HepG2 (cell line): ENCODE measurements around the gene MYCBPAP. TPM values are rescaled to one million over a fixed set of nuclear protein-coding genes. Genes with fewer than 3 reads are reported as not detected.

Experiments used
- BRCA1 ChIP-seq: sonication (generic); formaldehyde crosslinking; IDR thresholded peaks from 2 replicates; pipeline ENCODE4 v1.4.0; 2020; ENCODE audit warnings: missing genetic modification reagents
- CENPBD1 ChIP-seq: sonication (generic); formaldehyde crosslinking; IDR thresholded peaks from 2 replicates; pipeline ENCODE4 v1.8.0; 2022; ENCODE audit warnings: missing genetic modification reagents, low read depth, mild to moderate bottlenecking, borderline replicate concordance
- CSRNP1 ChIP-seq: sonication (generic); formaldehyde crosslinking; IDR thresholded peaks from 2 replicates; pipeline ENCODE4 v1.8.1; 2023; ENCODE audit warnings: mild to moderate bottlenecking, missing genetic modification reagents
- FLYWCH1 ChIP-seq: sonication (generic); formaldehyde crosslinking; IDR thresholded peaks from 2 replicates; pipeline ENCODE4 v1.8.1; 2023; ENCODE audit warnings: mild to moderate bottlenecking, missing genetic modification reagents
- FOXJ3 ChIP-seq: sonication (generic); formaldehyde crosslinking; IDR thresholded peaks from 2 replicates; pipeline ENCODE4 v1.4.0; 2020; ENCODE audit warnings: missing genetic modification reagents, mild to moderate bottlenecking, borderline replicate concordance
- MIXL1 ChIP-seq: IDR thresholded peaks from 2 replicates; pipeline ENCODE4 v1.6.1; 2016
- MNT ChIP-seq: fragments of 450-650 bp; IDR thresholded peaks from 2 replicates; pipeline ENCODE4 v1.6.1; 2016
- MTA1 ChIP-seq: sonication (generic); formaldehyde crosslinking; IDR thresholded peaks from 2 replicates; pipeline ENCODE4 v1.4.0; 2020; ENCODE audit warnings: missing genetic modification reagents, mild to moderate bottlenecking, borderline replicate concordance
- MTA3 ChIP-seq: sonication (generic); formaldehyde crosslinking; IDR thresholded peaks from 2 replicates; pipeline ENCODE4 v1.4.0; 2020; ENCODE audit warnings: missing genetic modification reagents
- NFRKB ChIP-seq: fragments of 450-650 bp; IDR thresholded peaks from 2 replicates; pipeline ENCODE4 v1.6.1; 2017
- NR2F2 ChIP-seq: IDR thresholded peaks from 2 replicates; pipeline ENCODE4 v1.6.1; 2012; ENCODE audit warnings: low read depth, inconsistent platforms, borderline replicate concordance
- PHF8 ChIP-seq: sonication (generic); formaldehyde crosslinking; IDR thresholded peaks from 2 replicates; pipeline ENCODE4 v1.5.0; 2020; ENCODE audit warnings: missing genetic modification reagents
- RBAK ChIP-seq: sonication (generic); formaldehyde crosslinking; IDR thresholded peaks from 2 replicates; pipeline ENCODE4 v1.5.1; 2020; ENCODE audit warnings: mild to moderate bottlenecking, missing genetic modification reagents
- RNF2 ChIP-seq: fragments of 450-650 bp; conservative IDR thresholded peaks from 2 replicates; pipeline ENCODE4 v1.6.1; 2016; ENCODE audit warnings: low read depth
- SETDB1 ChIP-seq: sonication (generic); formaldehyde crosslinking; IDR thresholded peaks from 2 replicates; pipeline ENCODE4 v1.5.1; 2020; ENCODE audit warnings: missing genetic modification reagents, mild to moderate bottlenecking, borderline replicate concordance
- ZBTB4 ChIP-seq: sonication (generic); formaldehyde crosslinking; IDR thresholded peaks from 2 replicates; pipeline ENCODE4 v1.4.0; 2020; ENCODE audit warnings: missing genetic modification reagents, mild to moderate bottlenecking, borderline replicate concordance
- ZNF24 ChIP-seq: fragments of 450-650 bp; IDR thresholded peaks from 2 replicates; pipeline ENCODE4 v1.6.1; 2017; ENCODE audit warnings: antibody characterized with exemption, mild to moderate bottlenecking
- ZNF432 ChIP-seq: sonication (generic); formaldehyde crosslinking; IDR thresholded peaks from 2 replicates; pipeline ENCODE4 v1.5.0; 2020; ENCODE audit warnings: missing genetic modification reagents, mild to moderate bottlenecking, borderline replicate concordance
- ZNF556 ChIP-seq: sonication (generic); formaldehyde crosslinking; IDR thresholded peaks from 2 replicates; pipeline ENCODE4 v1.4.0; 2020; ENCODE audit warnings: mild to moderate bottlenecking, missing genetic modification reagents, borderline replicate concordance
- ZNF562 ChIP-seq: sonication (generic); formaldehyde crosslinking; IDR thresholded peaks from 2 replicates; pipeline ENCODE4 v1.8.0; 2022; ENCODE audit warnings: missing genetic modification reagents, borderline replicate concordance
- ZNF572 ChIP-seq: sonication (generic); formaldehyde crosslinking; IDR thresholded peaks from 2 replicates; pipeline ENCODE4 v1.5.1; 2020; ENCODE audit warnings: mild to moderate bottlenecking, missing genetic modification reagents
- ZNF724P ChIP-seq: sonication (generic); formaldehyde crosslinking; IDR thresholded peaks from 2 replicates; pipeline ENCODE4 v1.8.0; 2022; ENCODE audit warnings: missing genetic modification reagents, borderline replicate concordance
- polyA plus RNA-seq, 8 experiments: library from polyadenylated mRNA; depleted of rRNA in 3 of 8; stranded (reverse) in 7 of 8; unstranded in 1 of 8; fragments of >200 nt; fragmentation: Illumina TruSeq in 4 of 8; extraction: Trizol in 4 of 8; gene quantifications; 2 replicates each; pipeline versions ENCODE4 v1.2.1 to v1.2.3, GENCODE V29; 2011 to 2016; ENCODE audit warnings: low read depth in 4 of 8, missing spikeins in 1 of 8, mixed read lengths in 1 of 8; ENCODE audit not compliant: insufficient read depth in 1 of 8
- total RNA-seq, 5 experiments: library from RNA; depleted of rRNA; stranded (reverse); fragments of >200 nt; fragmentation: Illumina TruSeq; extraction: Trizol; gene quantifications; 2 replicates each; pipeline ENCODE4 v1.2.3, GENCODE V29; 2016; ENCODE audit warnings: low read depth in 1 of 5

The MYCBPAP gene
- total and polyA plus RNA-seq, 2 of the 13 experiments (the other 11 are each of a cell fraction or from before 2014, with no cell fraction given): 0.22 to 0.24 TPM

GRCh38 chr17:50482110-50482509, 26.1 kb upstream of the MYCBPAP start (continued):
- no peak for TF ChIP-seq FLYWCH1 (CRISPR knock-in tag)
- no peak for TF ChIP-seq RNF2
- TF ChIP-seq ZNF556 (CRISPR knock-in tag): no peak
- peak; percentile 81; the same call in 1 of the 2 replicates for TF ChIP-seq ZNF572
- TF ChIP-seq FOXJ3: no peak
- no peak for TF ChIP-seq RBAK (CRISPR knock-in tag)
- TF ChIP-seq CENPBD1 (CRISPR knock-in tag): no peak
- TF ChIP-seq PHF8 (CRISPR knock-in tag): no peak
- no peak for TF ChIP-seq SETDB1 (CRISPR knock-in tag)
- no peak for TF ChIP-seq NR2F2
- no peak for TF ChIP-seq NFRKB
- peak; percentile 52; the same call in 1 of the 2 replicates for TF ChIP-seq MTA1 (CRISPR knock-in tag)
- no peak for TF ChIP-seq ZBTB4 (CRISPR knock-in tag)
- no peak for TF ChIP-seq ZNF724P (CRISPR knock-in tag)
- no peak for TF ChIP-seq MNT
- no peak for TF ChIP-seq BRCA1 (CRISPR knock-in tag)
- TF ChIP-seq MTA3 (CRISPR knock-in tag): 0 out of 2 replicates have a peak, but pooled peaks have one; percentile 9
- TF ChIP-seq ZNF24: no peak
- TF ChIP-seq ZNF432 (CRISPR knock-in tag): no peak
- 0 out of 2 replicates have a peak, but pooled peaks have one; percentile 0 for TF ChIP-seq MIXL1 (CRISPR knock-in tag)
- TF ChIP-seq ZNF562 (CRISPR knock-in tag): no peak
- no peak for TF ChIP-seq CSRNP1 (CRISPR knock-in tag)
